ENCODE measurements around the gene NTN1. TPM values are rescaled to one million over a fixed set of nuclear protein-coding genes. Genes with fewer than 3 reads are reported as not detected.

Gene NTN1
- total and polyA plus RNA-seq, 2 donors: 2.0 to 2.4 TPM

DNA sequence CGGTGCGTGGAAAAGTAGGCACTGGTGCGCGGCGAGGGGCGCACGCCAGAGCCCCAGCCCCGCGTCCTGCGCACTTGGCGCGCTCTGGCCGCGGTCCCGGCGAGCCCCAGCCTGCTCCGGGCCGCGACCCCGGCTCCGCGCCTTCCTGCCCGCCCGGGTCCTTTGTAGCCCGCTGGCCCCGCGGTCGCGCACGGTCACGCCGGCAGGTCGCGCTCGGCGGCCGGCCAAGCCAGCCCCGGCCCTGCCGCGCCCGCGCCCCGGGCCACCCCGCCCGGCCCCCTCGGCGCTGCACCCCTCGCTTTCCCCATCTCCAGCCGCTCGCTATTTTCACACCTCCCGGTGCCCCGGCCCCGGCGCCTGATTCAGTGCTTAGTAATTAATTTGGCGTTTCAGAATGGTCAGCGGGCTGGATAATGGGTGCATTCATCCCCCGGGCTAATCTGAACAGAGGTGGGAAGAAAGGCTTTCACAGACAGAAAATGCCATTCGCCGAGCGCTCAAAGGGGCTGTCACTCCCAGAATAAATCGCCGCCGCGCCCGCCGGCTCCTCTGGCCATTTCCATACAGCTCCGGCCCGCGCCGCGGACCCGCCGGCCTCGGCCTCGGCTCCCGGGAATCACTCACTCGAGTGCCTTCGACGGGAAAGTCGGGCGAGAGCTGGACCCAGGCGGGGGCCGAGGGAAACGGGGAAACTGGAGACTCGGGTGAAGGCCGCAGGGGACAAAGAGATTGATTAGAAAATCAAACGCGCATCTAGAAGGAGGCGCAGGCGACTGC, 17.8 kb upstream of the NTN1 start:
- no peak overlapping the region for H3K27ac ChIP-seq (ENCODE audit: low read depth in 1 of 2, low read length in 1 of 2)
- H3K4me1 ChIP-seq (ENCODE audit: control insufficient read depth in 2 of 2, insufficient read depth in 2 of 2, low read length in 2 of 2): peaks cover 0 to 14% of the 10 kb centered on the region in 2 donors
- 2% methylated on average over 90 of the region's 90 CpGs for WGBS
- no peak for DNase-seq (ENCODE audit: low read depth in 6 of 9, low spot score in 9 of 9)
- H3K4me3 ChIP-seq (ENCODE audit: low read length in 2 of 2): peak overlapping the region in 1 of 2 donors; percentile 38
- peaks cover 68 to 89% of the 10 kb centered on the region in 2 donors for H3K27me3 ChIP-seq (ENCODE audit: control insufficient read depth in 2 of 2, insufficient read depth in 1 of 2, low read length in 1 of 2)
- no peaks in the 10 kb centered on the region for H3K36me3 ChIP-seq (ENCODE audit: control insufficient read depth in 2 of 2, insufficient read depth in 2 of 2, low read length in 1 of 2)
- peaks cover 0 to 7% of the 10 kb centered on the region in 2 donors for H3K9me3 ChIP-seq (ENCODE audit: control insufficient read depth in 2 of 2, insufficient read depth in 1 of 2, low read length in 1 of 2)

DNA sequence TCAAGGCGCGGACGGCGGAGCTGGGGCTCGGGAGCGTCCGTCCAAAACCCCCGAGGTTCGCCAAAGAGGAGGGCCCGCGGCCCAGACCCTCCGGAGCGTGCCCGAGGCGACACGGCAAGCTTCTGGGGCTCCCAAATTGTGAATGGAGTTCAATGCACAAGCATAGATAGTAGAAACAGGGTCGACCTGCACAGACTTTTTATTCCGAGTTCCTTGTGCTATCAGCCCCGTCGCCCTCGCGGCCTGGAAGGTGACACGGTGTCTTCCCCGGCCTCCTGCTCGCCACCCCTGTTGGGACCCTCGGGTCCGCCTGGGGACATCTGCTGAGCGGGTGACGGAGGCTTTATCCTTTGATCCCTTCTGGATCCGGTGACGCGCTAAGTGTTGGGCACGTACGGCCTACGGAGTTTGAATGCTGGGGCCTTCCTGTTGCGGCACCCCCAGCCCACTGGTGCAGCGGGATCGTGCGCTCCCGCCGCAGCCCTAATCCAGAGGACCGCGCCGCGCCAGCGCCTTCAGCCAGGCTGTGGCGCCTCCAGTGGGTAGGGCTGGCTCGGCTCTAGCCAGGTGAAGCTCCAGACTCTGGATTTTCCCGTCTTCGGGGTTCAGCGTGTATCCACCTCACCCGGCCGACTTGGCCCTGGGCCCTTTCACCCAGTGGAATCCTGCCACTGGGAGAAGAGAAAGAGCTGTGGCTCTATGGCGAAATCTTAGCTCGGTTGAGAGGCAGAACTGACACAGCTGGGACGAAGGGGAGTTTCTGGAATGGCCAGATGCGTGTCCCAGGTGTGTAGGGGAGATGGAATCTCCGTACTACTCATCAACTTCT, 17.0 kb upstream of the NTN1 start:
- Histone ChIP-seq H3K4me3 (ENCODE audit: low read length in 2 of 2) (no peak overlapping the region), H3K4me1 (ENCODE audit: control insufficient read depth in 2 of 2, insufficient read depth in 2 of 2, low read length in 2 of 2) (peaks cover 0 to 14% of the 10 kb centered on the region in 2 donors), H3K27me3 (ENCODE audit: control insufficient read depth in 2 of 2, insufficient read depth in 1 of 2, low read length in 1 of 2) (peaks cover 70 to 93% of the 10 kb centered on the region in 2 donors), H3K9me3 (ENCODE audit: control insufficient read depth in 2 of 2, insufficient read depth in 1 of 2, low read length in 1 of 2) (peaks cover 0 to 7% of the 10 kb centered on the region in 2 donors), H3K36me3 (ENCODE audit: control insufficient read depth in 2 of 2, insufficient read depth in 2 of 2, low read length in 1 of 2) (no peaks in the 10 kb centered on the region), H3K27ac (ENCODE audit: low read depth in 1 of 2, low read length in 1 of 2) (no peak overlapping the region)
- no peak for DNase-seq (ENCODE audit: low read depth in 6 of 9, low spot score in 9 of 9)
- WGBS: 12% methylated on average over 58 of the region's 58 CpGs

DNA sequence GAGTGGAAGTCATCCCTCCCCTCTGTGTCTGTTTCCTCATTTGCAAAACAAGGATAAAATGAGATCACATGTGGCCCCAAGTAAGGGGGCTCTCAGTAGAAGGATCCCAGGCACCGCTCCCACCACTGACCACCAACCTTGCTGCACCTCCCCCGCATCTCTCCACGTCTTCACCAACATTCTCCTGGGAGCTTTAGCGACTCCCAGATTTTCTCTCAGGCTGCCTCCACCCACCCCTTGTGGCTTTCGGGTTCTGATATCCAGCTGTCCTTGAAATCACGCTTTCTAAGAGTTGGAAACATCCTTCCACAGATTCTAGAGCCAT, 16.4 kb upstream of the NTN1 start:
- Histone ChIP-seq H3K36me3 (ENCODE audit: control insufficient read depth in 2 of 2, insufficient read depth in 2 of 2, low read length in 1 of 2) (no peaks in the 10 kb centered on the region), H3K4me3 (ENCODE audit: low read length in 2 of 2) (no peak overlapping the region), H3K27me3 (ENCODE audit: control insufficient read depth in 2 of 2, insufficient read depth in 1 of 2, low read length in 1 of 2) (peaks cover 70 to 92% of the 10 kb centered on the region in 2 donors), H3K4me1 (ENCODE audit: control insufficient read depth in 2 of 2, insufficient read depth in 2 of 2, low read length in 2 of 2) (peaks cover 0 to 14% of the 10 kb centered on the region in 2 donors), H3K27ac (ENCODE audit: low read depth in 1 of 2, low read length in 1 of 2) (no peak overlapping the region), H3K9me3 (ENCODE audit: control insufficient read depth in 2 of 2, insufficient read depth in 1 of 2, low read length in 1 of 2) (peaks cover 0 to 7% of the 10 kb centered on the region in 2 donors)
- WGBS: 80% methylated on average over 6 of the region's 6 CpGs
- no peak for DNase-seq (ENCODE audit: low read depth in 6 of 9, low spot score in 9 of 9)

DNA sequence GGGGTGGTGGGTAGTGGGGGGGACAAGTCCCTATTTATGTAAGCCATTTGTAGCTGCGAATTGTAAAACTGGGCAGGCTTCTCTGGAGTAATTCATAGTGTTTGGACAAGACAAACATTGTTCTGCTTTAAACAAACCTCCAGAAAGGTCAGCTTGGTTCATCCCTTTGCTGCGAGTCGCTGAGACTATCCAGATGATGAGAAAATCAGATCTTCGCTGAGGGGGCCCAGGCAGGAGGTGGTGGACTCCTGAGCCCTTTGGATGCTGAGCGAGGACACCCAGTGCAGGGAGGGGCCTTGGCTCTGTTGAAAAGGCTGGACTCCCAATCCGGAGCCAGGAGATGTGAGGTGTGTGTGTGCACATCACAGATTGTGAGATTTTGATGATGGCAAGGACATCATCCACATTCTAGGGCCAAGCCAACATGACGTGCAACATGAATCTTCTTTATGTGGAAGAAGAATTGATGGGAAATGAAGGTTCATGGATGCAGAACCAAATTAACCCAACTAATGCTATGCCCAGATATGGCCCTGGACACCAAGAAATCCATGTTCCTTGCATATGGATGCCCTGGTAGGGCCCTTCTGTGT, 15.0 kb upstream of the NTN1 start:
- Histone ChIP-seq H3K27me3 (ENCODE audit: control insufficient read depth in 2 of 2, insufficient read depth in 1 of 2, low read length in 1 of 2) (peaks cover 66 to 88% of the 10 kb centered on the region in 2 donors), H3K36me3 (ENCODE audit: control insufficient read depth in 2 of 2, insufficient read depth in 2 of 2, low read length in 1 of 2) (no peaks in the 10 kb centered on the region), H3K4me1 (ENCODE audit: control insufficient read depth in 2 of 2, insufficient read depth in 2 of 2, low read length in 2 of 2) (peaks cover 0 to 14% of the 10 kb centered on the region in 2 donors), H3K27ac (ENCODE audit: low read depth in 1 of 2, low read length in 1 of 2) (no peak overlapping the region), H3K4me3 (ENCODE audit: low read length in 2 of 2) (no peak overlapping the region), H3K9me3 (ENCODE audit: control insufficient read depth in 2 of 2, insufficient read depth in 1 of 2, low read length in 1 of 2) (peaks cover 0 to 7% of the 10 kb centered on the region in 2 donors)
- 95% methylated on average over 7 of the region's 7 CpGs for WGBS
- no peak for DNase-seq (ENCODE audit: low read depth in 6 of 9, low spot score in 9 of 9)

DNA sequence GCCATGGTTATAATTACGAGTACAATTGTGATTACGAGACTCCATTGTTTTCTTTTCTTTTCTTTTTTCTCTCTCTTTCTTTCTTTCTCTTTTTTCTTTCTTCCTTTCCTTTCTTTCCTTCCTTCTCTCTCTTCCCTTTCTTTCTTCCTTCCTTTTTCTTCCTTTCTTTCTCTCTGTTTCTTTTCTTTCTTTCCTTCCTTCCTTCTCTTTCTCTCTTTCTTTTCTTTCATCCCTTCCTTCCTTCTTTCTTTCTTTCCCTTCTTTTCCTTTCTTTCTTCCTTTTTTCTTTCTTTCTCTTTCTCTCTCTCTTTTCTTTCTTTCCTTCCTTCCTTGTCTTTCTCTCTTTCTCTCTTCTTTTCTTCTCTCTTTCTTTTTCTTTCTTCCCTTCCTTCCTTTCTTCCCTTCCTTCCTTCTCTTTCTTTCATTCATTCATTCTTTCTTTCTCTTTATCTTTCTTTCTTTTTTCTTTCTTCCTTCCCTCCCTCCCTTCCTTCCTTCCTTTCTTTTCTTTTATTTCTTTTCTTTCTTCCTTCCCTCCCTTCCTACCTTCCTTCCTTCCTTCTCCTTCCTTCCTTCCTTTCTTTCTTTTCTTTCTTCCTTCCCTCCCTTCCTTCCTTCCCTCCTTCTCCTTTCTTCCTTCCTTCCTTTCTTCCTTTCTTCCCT, 14.1 kb upstream of the NTN1 start:
- Histone ChIP-seq H3K27ac (ENCODE audit: low read depth in 1 of 2, low read length in 1 of 2) (no peak overlapping the region), H3K36me3 (ENCODE audit: control insufficient read depth in 2 of 2, insufficient read depth in 2 of 2, low read length in 1 of 2) (no peaks in the 10 kb centered on the region), H3K9me3 (ENCODE audit: control insufficient read depth in 2 of 2, insufficient read depth in 1 of 2, low read length in 1 of 2) (peaks cover 0 to 7% of the 10 kb centered on the region in 2 donors), H3K4me1 (ENCODE audit: control insufficient read depth in 2 of 2, insufficient read depth in 2 of 2, low read length in 2 of 2) (peaks cover 0 to 14% of the 10 kb centered on the region in 2 donors), H3K4me3 (ENCODE audit: low read length in 2 of 2) (no peak overlapping the region), H3K27me3 (ENCODE audit: control insufficient read depth in 2 of 2, insufficient read depth in 1 of 2, low read length in 1 of 2) (peaks cover 57 to 84% of the 10 kb centered on the region in 2 donors)
- WGBS: 96% methylated on average over 2 of the region's 2 CpGs
- no peak for DNase-seq (ENCODE audit: low read depth in 6 of 9, low spot score in 9 of 9)

DNA sequence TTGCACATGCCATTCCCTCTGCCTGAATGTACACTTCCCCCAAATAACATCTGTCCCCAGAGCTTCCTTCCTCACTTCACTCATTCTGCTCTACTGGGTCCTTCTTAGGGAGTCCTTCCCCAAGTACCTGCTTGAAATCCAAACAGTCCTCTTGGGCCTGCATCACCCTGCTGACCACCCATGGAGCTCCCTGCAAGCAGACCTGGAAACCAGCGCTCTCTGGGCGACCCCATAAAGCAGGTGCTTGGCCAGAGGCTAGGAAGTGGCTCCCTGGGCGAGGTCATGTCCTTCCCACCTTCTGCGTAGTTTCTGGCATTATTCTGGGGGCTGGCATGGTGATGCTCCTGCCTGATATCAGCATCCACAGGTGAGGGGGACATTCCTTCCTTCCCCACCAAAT, 12.2 kb upstream of the NTN1 start:
- Histone ChIP-seq H3K27ac (ENCODE audit: low read depth in 1 of 2, low read length in 1 of 2) (peak overlapping the region in 1 of 2 donors; percentile 31), H3K27me3 (ENCODE audit: control insufficient read depth in 2 of 2, insufficient read depth in 1 of 2, low read length in 1 of 2) (peaks cover 38 to 74% of the 10 kb centered on the region in 2 donors), H3K4me3 (ENCODE audit: low read length in 2 of 2) (no peak overlapping the region), H3K9me3 (ENCODE audit: control insufficient read depth in 2 of 2, insufficient read depth in 1 of 2, low read length in 1 of 2) (peaks cover 0 to under 1% of the 10 kb centered on the region in 2 donors), H3K36me3 (ENCODE audit: control insufficient read depth in 2 of 2, insufficient read depth in 2 of 2, low read length in 1 of 2) (no peaks in the 10 kb centered on the region), H3K4me1 (ENCODE audit: control insufficient read depth in 2 of 2, insufficient read depth in 2 of 2, low read length in 2 of 2) (peaks cover 0 to 4% of the 10 kb centered on the region in 2 donors)
- WGBS: 93% methylated on average over 4 of the region's 4 CpGs
- no peak for DNase-seq (ENCODE audit: low read depth in 6 of 9, low spot score in 9 of 9)

DNA sequence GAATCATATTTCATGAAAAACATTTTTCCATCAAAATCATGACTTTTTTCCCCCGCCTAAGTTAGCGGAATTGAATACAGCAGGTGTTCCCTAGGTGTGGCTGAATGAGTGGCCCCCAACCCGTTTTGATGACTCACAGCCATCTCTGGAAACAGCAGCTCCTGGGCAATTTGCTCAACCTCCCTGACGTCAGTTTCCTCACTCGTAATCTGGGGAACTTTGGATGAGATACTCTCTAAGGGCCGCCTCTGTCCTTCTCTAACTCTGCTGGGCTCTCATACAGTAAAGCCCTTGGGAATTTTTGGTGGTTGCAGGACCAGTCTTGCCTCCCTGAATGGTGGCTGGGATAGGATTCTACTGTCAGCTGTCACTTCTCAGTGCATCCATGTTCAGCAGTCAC, 11.6 kb upstream of the NTN1 start:
- Histone ChIP-seq H3K4me3 (ENCODE audit: low read length in 2 of 2) (no peak overlapping the region), H3K36me3 (ENCODE audit: control insufficient read depth in 2 of 2, insufficient read depth in 2 of 2, low read length in 1 of 2) (no peaks in the 10 kb centered on the region), H3K27me3 (ENCODE audit: control insufficient read depth in 2 of 2, insufficient read depth in 1 of 2, low read length in 1 of 2) (peaks cover 34 to 70% of the 10 kb centered on the region in 2 donors), H3K4me1 (ENCODE audit: control insufficient read depth in 2 of 2, insufficient read depth in 2 of 2, low read length in 2 of 2) (no peaks in the 10 kb centered on the region), H3K27ac (ENCODE audit: low read depth in 1 of 2, low read length in 1 of 2) (no peak overlapping the region), H3K9me3 (ENCODE audit: control insufficient read depth in 2 of 2, insufficient read depth in 1 of 2, low read length in 1 of 2) (no peaks in the 10 kb centered on the region)
- DNase-seq (ENCODE audit: low read depth in 6 of 9, low spot score in 9 of 9): no peak
- 81% methylated on average over 6 of the region's 6 CpGs for WGBS

DNA sequence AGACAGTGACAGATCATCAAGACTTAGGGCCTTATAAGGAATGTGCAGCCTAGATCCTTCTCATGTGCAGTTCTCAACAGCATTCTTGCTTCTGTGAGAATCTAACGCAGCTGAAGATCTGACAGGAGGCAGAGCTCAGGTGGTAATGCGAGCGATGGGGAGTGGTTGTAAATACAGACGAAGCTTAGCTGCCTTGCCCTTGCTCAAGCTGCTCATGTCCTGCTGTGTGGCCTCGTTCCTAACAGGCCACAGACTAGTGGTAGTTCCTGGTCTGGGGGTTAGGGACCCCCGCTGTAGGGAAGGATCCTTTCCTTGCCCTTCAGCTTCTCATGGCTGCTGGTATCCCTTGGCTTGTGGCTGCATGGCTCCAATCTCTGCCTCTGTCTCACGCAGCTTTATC, 10.3 kb upstream of the NTN1 start:
- no peak for DNase-seq (ENCODE audit: low read depth in 6 of 9, low spot score in 9 of 9)
- Histone ChIP-seq H3K9me3 (ENCODE audit: control insufficient read depth in 2 of 2, insufficient read depth in 1 of 2, low read length in 1 of 2) (no peaks in the 10 kb centered on the region), H3K27me3 (ENCODE audit: control insufficient read depth in 2 of 2, insufficient read depth in 1 of 2, low read length in 1 of 2) (peaks cover 23 to 64% of the 10 kb centered on the region in 2 donors), H3K4me1 (ENCODE audit: control insufficient read depth in 2 of 2, insufficient read depth in 2 of 2, low read length in 2 of 2) (no peaks in the 10 kb centered on the region), H3K27ac (ENCODE audit: low read depth in 1 of 2, low read length in 1 of 2) (no peak overlapping the region), H3K36me3 (ENCODE audit: control insufficient read depth in 2 of 2, insufficient read depth in 2 of 2, low read length in 1 of 2) (no peaks in the 10 kb centered on the region), H3K4me3 (ENCODE audit: low read length in 2 of 2) (no peak overlapping the region)
- 97% methylated on average over 7 of the region's 7 CpGs for WGBS

Measured in thymus (tissue), 11 donors.